Measurements from ENCODE around the gene OR5L1. TPM values are rescaled to one million over a fixed set of nuclear protein-coding genes. Genes with fewer than 3 reads are reported as not detected.

The OR5L1 gene
- total and polyA plus RNA-seq, 2 donors (not counting 1 experiment from before 2014, with no cell fraction given): not detected

DNA sequence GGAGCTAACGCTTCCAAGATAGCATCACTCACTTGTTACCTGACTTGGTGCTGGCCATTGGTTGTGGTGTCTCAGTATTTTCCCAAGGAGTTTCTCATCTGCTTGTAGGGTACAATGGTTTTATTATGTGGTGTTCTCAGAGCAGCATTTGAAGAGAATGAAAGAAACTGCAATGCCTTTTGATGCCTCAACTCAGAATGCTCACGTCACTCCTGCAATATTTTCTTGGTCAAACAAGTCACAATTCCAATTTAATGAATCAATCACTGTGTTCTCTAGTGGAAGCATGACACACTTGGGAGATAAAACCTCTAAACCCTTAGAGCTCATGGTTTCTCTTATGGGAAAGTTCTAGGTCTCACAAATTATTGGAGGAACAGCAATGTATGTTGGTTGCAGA, 17.8 kb upstream of the OR5L1 start:
- Histone ChIP-seq H3K79me2 (ENCODE audit: control insufficient read depth, insufficient read depth, low read length) (no peaks in the 10 kb centered on the region), H3K4me2 (ENCODE audit: extremely low read depth, insufficient read depth, low read length) (no peak overlapping the region), H3K36me3 (ENCODE audit: control insufficient read depth, insufficient read depth, low read length) (no peaks in the 10 kb centered on the region), H2AFZ (ENCODE audit: low read length) (no peak overlapping the region), H3K9me3 (ENCODE audit: control insufficient read depth, insufficient read depth, low read depth, low read length) (no peaks in the 10 kb centered on the region), H3K27ac (ENCODE audit: insufficient read depth, low read length) (no peak overlapping the region), H3K4me3 (replicated peaks in 1 of 4; ENCODE audit: control extremely low read depth in 1 of 4, insufficient read depth in 1 of 4, low read depth in 3 of 4, low read length in 4 of 4) (no peak overlapping the region), H4K20me1 (ENCODE audit: control insufficient read depth, extremely low read depth, insufficient read depth, low read length) (no peaks in the 10 kb centered on the region), H3K9ac (ENCODE audit: insufficient read depth, low read length) (no peak overlapping the region), H3K27me3 (ENCODE audit: control insufficient read depth, insufficient read depth, low read length) (no peaks in the 10 kb centered on the region), H3K4me1 (ENCODE audit: control insufficient read depth, extremely low read depth, insufficient read depth, low read length) (no peaks in the 10 kb centered on the region)
- DNase-seq (ENCODE audit: low read depth in 2 of 2): no peak
- no peak for TF ChIP-seq EZH2 (IDR thresholded peaks at IDR 0.05; ENCODE audit: low read length, missing control alignments)
- TF ChIP-seq, protein P1, sequence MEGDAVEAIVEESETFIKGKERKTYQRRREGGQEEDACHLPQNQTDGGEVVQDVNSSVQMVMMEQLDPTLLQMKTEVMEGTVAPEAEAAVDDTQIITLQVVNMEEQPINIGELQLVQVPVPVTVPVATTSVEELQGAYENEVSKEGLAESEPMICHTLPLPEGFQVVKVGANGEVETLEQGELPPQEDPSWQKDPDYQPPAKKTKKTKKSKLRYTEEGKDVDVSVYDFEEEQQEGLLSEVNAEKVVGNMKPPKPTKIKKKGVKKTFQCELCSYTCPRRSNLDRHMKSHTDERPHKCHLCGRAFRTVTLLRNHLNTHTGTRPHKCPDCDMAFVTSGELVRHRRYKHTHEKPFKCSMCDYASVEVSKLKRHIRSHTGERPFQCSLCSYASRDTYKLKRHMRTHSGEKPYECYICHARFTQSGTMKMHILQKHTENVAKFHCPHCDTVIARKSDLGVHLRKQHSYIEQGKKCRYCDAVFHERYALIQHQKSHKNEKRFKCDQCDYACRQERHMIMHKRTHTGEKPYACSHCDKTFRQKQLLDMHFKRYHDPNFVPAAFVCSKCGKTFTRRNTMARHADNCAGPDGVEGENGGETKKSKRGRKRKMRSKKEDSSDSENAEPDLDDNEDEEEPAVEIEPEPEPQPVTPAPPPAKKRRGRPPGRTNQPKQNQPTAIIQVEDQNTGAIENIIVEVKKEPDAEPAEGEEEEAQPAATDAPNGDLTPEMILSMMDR (conservative IDR thresholded peaks at IDR 0.05 in 1 of 2, IDR thresholded peaks at IDR 0.05 in 1 of 2; ENCODE audit: low read depth in 1 of 2, low read length in 2 of 2): no peak

DNA sequence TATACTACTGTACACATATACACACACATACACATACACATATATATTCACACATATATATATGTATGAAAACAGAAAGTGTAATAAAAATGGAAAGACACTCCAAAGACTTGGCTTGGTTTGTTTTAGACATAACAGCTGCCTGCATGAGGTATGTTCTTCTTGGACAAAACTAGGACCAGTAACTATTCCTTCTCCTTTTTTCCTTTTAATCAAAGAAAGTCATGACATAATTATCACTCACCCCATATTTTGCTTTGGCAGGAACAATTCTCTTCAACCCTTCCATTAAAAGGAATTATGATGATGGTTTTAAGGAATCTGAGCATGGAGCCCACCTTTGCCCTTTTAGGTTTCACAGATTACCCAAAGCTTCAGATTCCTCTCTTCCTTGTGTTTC, 15.9 kb upstream of the OR5L1 start, which contains the start of gene OR5D14:
Gene OR5D14 (plus strand): TSS at position 301 of the 400 bp plus-strand sequence. CDS start 0 bp downstream, at position 301.
- TF ChIP-seq, protein P1 (conservative IDR thresholded peaks at IDR 0.05 in 1 of 2, IDR thresholded peaks at IDR 0.05 in 1 of 2; ENCODE audit: low read depth in 1 of 2, low read length in 2 of 2): no peak
- TF ChIP-seq EZH2 (IDR thresholded peaks at IDR 0.05; ENCODE audit: low read length, missing control alignments): no peak

DNA sequence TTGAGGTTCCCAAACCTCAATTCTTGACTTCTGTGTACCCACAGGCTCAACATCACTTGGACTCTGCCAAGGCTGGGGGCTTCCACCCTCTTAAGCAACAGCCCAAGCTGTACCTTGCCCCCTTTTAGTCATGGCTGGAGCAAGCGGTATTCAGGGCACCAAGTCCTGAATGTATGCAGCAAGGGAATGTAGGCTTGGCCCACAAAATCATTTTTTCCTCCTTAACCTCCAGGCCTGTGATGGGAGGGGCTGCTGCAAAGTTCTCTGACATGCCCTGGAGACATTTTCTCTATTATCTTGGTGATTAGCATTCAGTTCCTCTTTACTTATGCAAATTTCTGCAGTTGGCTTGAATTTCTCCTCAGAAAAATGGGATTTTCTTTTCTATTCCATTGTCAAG, 4.9 kb upstream of the OR5L1 start:
- TF ChIP-seq, protein P1 (conservative IDR thresholded peaks at IDR 0.05 in 1 of 2, IDR thresholded peaks at IDR 0.05 in 1 of 2; ENCODE audit: low read depth in 1 of 2, low read length in 2 of 2): no peak
- no peak for TF ChIP-seq EZH2 (IDR thresholded peaks at IDR 0.05; ENCODE audit: low read length, missing control alignments)
- no peak overlapping the region for H3K4me2 ChIP-seq (ENCODE audit: extremely low read depth, insufficient read depth, low read length)
- H3K27me3 ChIP-seq (ENCODE audit: control insufficient read depth, insufficient read depth, low read length): no peaks in the 10 kb centered on the region
- H3K27ac ChIP-seq (ENCODE audit: insufficient read depth, low read length): no peak overlapping the region
- H2AFZ ChIP-seq (ENCODE audit: low read length): no peak overlapping the region
- no peak for DNase-seq (ENCODE audit: low read depth in 2 of 2)
- no peak overlapping the region for H3K4me3 ChIP-seq (replicated peaks in 1 of 4; ENCODE audit: control extremely low read depth in 1 of 4, insufficient read depth in 1 of 4, low read depth in 3 of 4, low read length in 4 of 4)
- no peaks in the 10 kb centered on the region for H3K9me3 ChIP-seq (ENCODE audit: control insufficient read depth, insufficient read depth, low read depth, low read length)
- no peaks in the 10 kb centered on the region for H3K4me1 ChIP-seq (ENCODE audit: control insufficient read depth, extremely low read depth, insufficient read depth, low read length)
- H4K20me1 ChIP-seq (ENCODE audit: control insufficient read depth, extremely low read depth, insufficient read depth, low read length): no peaks in the 10 kb centered on the region
- H3K79me2 ChIP-seq (ENCODE audit: control insufficient read depth, insufficient read depth, low read length): no peaks in the 10 kb centered on the region
- H3K36me3 ChIP-seq (ENCODE audit: control insufficient read depth, insufficient read depth, low read length): no peaks in the 10 kb centered on the region
- H3K9ac ChIP-seq (ENCODE audit: insufficient read depth, low read length): no peak overlapping the region

More for the DNA sequence above, 15.9 kb upstream of the OR5L1 start, which contains the start of gene OR5D14:
- Histone ChIP-seq H3K27me3 (ENCODE audit: control insufficient read depth, insufficient read depth, low read length) (no peaks in the 10 kb centered on the region), H3K27ac (ENCODE audit: insufficient read depth, low read length) (no peak within 1 kb of the TSS), H3K4me1 (ENCODE audit: control insufficient read depth, extremely low read depth, insufficient read depth, low read length) (no peaks in the 10 kb centered on the region), H3K4me3 (replicated peaks in 1 of 4; ENCODE audit: control extremely low read depth in 1 of 4, insufficient read depth in 1 of 4, low read depth in 3 of 4, low read length in 4 of 4) (no peak within 1 kb of the TSS), H3K9ac (ENCODE audit: insufficient read depth, low read length) (no peak within 1 kb of the TSS), H3K9me3 (ENCODE audit: control insufficient read depth, insufficient read depth, low read depth, low read length) (no peaks in the 10 kb centered on the region), H3K79me2 (ENCODE audit: control insufficient read depth, insufficient read depth, low read length) (no peaks in the 10 kb centered on the region), H2AFZ (ENCODE audit: low read length) (no peak within 1 kb of the TSS), H3K4me2 (ENCODE audit: extremely low read depth, insufficient read depth, low read length) (no peak within 1 kb of the TSS), H4K20me1 (ENCODE audit: control insufficient read depth, extremely low read depth, insufficient read depth, low read length) (no peaks in the 10 kb centered on the region), H3K36me3 (ENCODE audit: control insufficient read depth, insufficient read depth, low read length) (no peaks in the 10 kb centered on the region)
- DNase-seq (ENCODE audit: low read depth in 2 of 2): no peak
